HepG2 (cell line): ENCODE measurements around the gene SREK1.

Experiments used
- AFF4 ChIP-seq: sonication (generic); formaldehyde crosslinking; IDR thresholded peaks from 2 replicates; pipeline ENCODE4 v1.4.0; 2020; ENCODE audit warnings: missing genetic modification reagents
- CC2D1A ChIP-seq: sonication (generic); formaldehyde crosslinking; IDR thresholded peaks from 2 replicates; pipeline ENCODE4 v1.8.1; 2023; ENCODE audit warnings: mild to moderate bottlenecking, missing genetic modification reagents
- HDAC2 ChIP-seq: sonication (generic); formaldehyde crosslinking; IDR thresholded peaks from 2 replicates; pipeline ENCODE4 v1.4.0; 2020; ENCODE audit warnings: missing genetic modification reagents
- MIXL1 ChIP-seq: IDR thresholded peaks from 2 replicates; pipeline ENCODE4 v1.6.1; 2016
- MXD3 ChIP-seq: IDR thresholded peaks from 2 replicates; pipeline ENCODE4 v1.6.1; 2016; ENCODE audit warnings: mild to moderate bottlenecking, missing biosample characterization, missing genetic modification reagents
- POLR2AphosphoS2 ChIP-seq: IDR thresholded peaks from 2 replicates; pipeline ENCODE4 v1.6.1; 2011; ENCODE audit warnings: low read depth, low read length, improper control_type of control experiment
- TCF7L2 ChIP-seq: IDR thresholded peaks from 2 replicates; pipeline ENCODE4 v1.6.1; 2011; ENCODE audit warnings: mild to moderate bottlenecking, low read depth, low read length, moderate library complexity
- ZBTB34 ChIP-seq: sonication (generic); formaldehyde crosslinking; IDR thresholded peaks from 2 replicates; pipeline ENCODE4 v1.8.0; 2022; ENCODE audit warnings: mild to moderate bottlenecking, missing genetic modification reagents
- ZNF839 ChIP-seq: sonication (generic); formaldehyde crosslinking; IDR thresholded peaks from 2 replicates; pipeline ENCODE4 v1.4.0; 2020; ENCODE audit warnings: missing genetic modification reagents, mild to moderate bottlenecking, borderline replicate concordance

GRCh38 chr5:66122379-66123034 is 21.6 kb upstream of the SREK1 start:
- TF ChIP-seq AFF4 (CRISPR knock-in tag) (no peak), ZNF839 (CRISPR knock-in tag) (no peak), CC2D1A (CRISPR knock-in tag) (no peak), POLR2AphosphoS2 (no peak), ZBTB34 (CRISPR knock-in tag) (no peak), MIXL1 (no peak), HDAC2 (CRISPR knock-in tag) (no peak), MXD3 (no peak), TCF7L2 (no peak)
